Mammary epithelial cell (primary cell): ENCODE measurements around the gene CARM1.

Experiments
- CTCF ChIP-seq, 2 donors: IDR thresholded peaks in 1 of 2; conservative IDR thresholded peaks in 1 of 2; 2 replicates each; pipeline ENCODE4 v1.5.1; 2011 to 2012; ENCODE audit warnings: inconsistent platforms in 2 of 2, low read length in 2 of 2, mild to moderate bottlenecking in 2 of 2, control low read depth in 1 of 2, low read depth in 1 of 2; ENCODE audit not compliant: insufficient read depth in 1 of 2; ENCODE audit errors: extremely low read depth in 1 of 2
- EZH2 ChIP-seq: IDR thresholded peaks from 2 replicates; pipeline ENCODE4 v1.6.1; 2012; ENCODE audit warnings: low read length, inconsistent platforms, borderline replicate concordance

GRCh38 chr19:10920781-10921180, 49.4 kb downstream of the CARM1 start:
- TF ChIP-seq EZH2, result no peak
- TF ChIP-seq CTCF (conservative IDR thresholded peaks at IDR 0.05 in 1 of 2, IDR thresholded peaks at IDR 0.05 in 1 of 2; ENCODE audit: extremely low read depth in 1 of 2, insufficient read depth in 1 of 2, low read depth in 1 of 2, low read length in 2 of 2), result no peak
